ENCODE results near the gene MRPS18C.
"Not testable (repeated sequence)": the region's sequence is repeated elsewhere in the genome, so short reads cannot be mapped to it uniquely, and the experiment has no call there.

The MRPS18C gene

DNA sequence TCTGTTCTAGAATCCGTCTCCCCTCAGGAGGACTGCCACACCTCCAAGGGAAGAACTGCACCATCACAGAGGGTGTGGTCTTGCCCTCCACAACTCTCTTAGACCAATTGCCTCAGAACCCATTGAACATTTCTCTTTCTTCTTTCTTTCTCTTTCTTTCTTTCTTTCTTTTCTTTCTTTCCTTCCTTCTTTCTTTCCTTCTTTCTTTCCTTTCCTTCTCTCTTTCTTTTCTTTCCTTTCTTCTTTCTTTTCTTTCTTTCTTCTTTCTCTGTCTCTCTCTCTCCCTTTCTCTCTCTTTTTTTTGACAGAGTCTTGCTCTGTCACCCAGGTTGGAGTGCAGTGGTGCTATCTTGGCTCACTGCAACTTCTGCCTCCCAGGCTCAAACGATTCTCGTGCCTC is 45.8 kb downstream of the MRPS18C start:
- not testable (repeated sequence) for DNase-seq

DNA sequence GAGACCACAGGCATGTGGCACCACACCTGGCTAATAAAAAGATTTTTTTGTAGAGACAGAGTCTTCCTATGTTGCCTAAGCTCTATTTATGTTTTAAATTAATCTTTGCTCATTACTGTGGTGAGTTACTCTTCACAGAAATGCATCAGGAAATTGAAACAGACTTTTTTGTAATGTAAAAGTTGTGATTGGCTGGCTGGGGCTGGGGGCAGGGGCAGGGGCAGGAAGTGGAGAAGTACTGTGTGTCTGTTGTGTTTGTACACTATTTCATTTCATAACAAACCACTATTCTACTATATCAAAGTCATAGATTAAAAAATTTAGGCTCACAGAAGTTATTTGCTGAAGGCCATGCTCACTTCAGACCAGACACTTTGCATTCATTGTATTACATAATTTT is 48.1 kb downstream of the MRPS18C start:
- no peak for DNase-seq

DNA sequence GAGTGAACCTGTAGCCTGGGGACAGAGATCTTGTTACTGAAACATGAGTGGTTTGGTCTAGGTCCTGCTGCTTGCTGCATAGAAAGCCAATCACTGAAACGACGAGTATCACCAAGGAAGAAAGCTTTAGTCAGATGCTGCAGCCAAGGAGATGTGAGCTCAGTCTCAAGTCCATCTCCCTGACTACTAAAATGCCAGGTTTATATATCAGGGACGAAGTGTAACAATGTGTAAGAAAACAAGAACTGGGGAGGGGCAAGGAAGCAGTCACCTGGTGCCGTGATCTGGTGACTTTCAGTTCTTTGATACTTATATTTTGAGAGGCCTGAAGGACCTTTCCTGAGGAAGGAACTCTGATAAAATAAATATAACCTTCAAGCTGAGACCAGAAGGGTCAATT is 48.6 kb downstream of the MRPS18C start:
- no peak for DNase-seq

DNA sequence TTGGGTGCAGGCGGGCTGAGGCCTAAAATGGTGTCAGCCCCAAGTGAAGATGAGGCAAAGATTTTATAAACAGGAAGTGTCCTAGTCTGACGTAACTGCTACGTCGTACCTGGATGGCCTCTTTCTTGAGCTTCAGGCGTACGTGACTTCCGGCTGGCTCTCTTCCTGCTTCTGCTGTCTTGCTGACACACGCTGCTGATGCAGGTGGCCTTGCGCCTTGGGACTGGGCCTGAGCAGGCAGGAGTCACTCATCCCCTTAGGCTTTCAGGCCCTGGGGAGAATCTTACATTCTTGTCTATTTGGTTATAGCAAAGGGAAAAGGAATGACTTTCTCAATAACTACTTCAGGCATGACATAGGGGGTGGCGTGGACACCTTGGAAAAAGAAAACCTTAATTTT is 49.1 kb downstream of the MRPS18C start:
- no peak for DNase-seq

DNA sequence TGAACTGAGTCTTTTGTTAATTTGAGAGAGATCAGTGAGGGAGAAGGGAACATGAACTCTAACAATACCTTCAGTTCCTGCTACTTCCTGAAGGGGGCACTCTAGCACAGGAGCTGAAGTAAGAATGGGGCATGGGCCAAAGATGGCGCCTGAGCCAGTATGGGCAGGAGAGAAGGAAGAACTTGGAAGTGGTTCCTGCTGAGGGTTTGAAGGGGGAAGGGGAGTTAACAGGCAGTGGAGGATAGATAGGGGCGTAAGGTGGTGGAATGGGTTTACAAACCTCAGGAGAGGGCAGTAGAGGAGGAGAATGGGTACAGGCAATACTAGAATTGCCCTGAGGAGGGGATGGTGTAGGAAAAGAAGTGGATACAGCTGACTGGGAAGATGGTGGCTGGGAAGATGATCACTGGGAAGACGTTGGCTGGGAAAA is 53.3 kb downstream of the MRPS18C start:
- not testable (repeated sequence) for DNase-seq

DNA sequence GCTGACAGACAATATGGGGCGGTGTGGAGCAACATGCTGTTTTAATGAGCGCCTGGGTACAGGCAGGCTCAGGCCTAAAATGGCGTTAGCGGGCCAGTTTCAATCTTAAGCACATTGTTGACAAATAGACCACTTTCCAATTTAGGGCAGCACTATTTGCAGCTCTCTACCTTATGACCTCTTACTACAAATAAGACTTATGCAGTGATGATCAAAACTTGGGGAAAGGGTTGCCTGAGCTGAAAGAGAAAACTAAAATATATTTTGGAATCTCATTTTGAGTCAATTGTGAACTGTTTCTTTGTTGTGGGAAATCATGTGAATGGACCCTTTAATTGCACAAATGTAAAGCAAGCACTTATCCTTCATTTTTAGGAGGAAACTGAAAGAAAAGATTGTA is 54.6 kb downstream of the MRPS18C start:
- no peak for DNase-seq

Data from NCI-H2227 treated with DMSO at 0.1 percent for 48 hours (cell line).